Naive thymus-derived CD4-positive, alpha-beta T cell (primary cell): ENCODE data around the gene KIAA0232. TPM values are rescaled to one million over a fixed set of nuclear protein-coding genes. Genes with fewer than 3 reads are reported as not detected.
A peak's percentile ranks its signal among the peaks of the same experiment; 100 is the strongest.

ENCODE experiments used
- ATAC-seq: fragments of 150-1000 bp; cut with Tn5 transposase; 2 replicates; pipeline ENCODE4 v1.10.0; 2021; ENCODE audit warnings: mild to moderate bottlenecking, moderate library complexity
- CTCF ChIA-PET: fragments of 350-600 bp; sonication (Branson Sonifier 250); formaldehyde crosslinking; loops from one replicate; lab custom pipeline; 2021; ENCODE audit warnings: antibody characterized with exemption; lab: Charles Lee
- POLR2A ChIA-PET: fragments of 350-600 bp; sonication (Branson Sonifier 250); formaldehyde crosslinking; loops from one replicate; lab custom pipeline; 2021; ENCODE audit warnings: antibody characterized with exemption, inconsistent platforms; lab: Charles Lee
- DNase-seq, 9 donors: peaks; one replicate each; pipeline versions ENCODE4 v3.0.0 to v3.0.0-alpha.2; 2020 to 2022; ENCODE audit warnings: mixed read lengths in 1 of 9
- H3K27ac ChIP-seq: one replicate; pipeline ENCODE4 v1.7.0; 2013; ENCODE audit warnings: mild to moderate bottlenecking, low read depth, low read length, moderate library complexity
- H3K27me3 ChIP-seq, 2 donors: one replicate each; pipeline ENCODE4 v1.7.0; 2013; ENCODE audit warnings: low read length in 2 of 2, mild to moderate bottlenecking in 2 of 2, moderate library complexity in 2 of 2; ENCODE audit not compliant: control insufficient read depth in 2 of 2, insufficient read depth in 2 of 2
- H3K36me3 ChIP-seq, 3 experiments: 1 replicate in 2 of 3; 2 replicates in 1 of 3; pipeline ENCODE4 v1.7.0; 2013; ENCODE audit warnings: low read length in 3 of 3, mild to moderate bottlenecking in 3 of 3, moderate library complexity in 1 of 3; ENCODE audit not compliant: insufficient read depth in 3 of 3, control insufficient read depth in 2 of 3
- H3K4me1 ChIP-seq, 2 donors: one replicate each; pipeline ENCODE4 v1.7.0; 2013; ENCODE audit warnings: low read length in 2 of 2, mild to moderate bottlenecking in 2 of 2, moderate library complexity in 1 of 2; ENCODE audit not compliant: control insufficient read depth in 2 of 2, insufficient read depth in 2 of 2
- H3K4me3 ChIP-seq: 2 replicates; pipeline ENCODE4 v1.7.0; 2013; ENCODE audit warnings: mild to moderate bottlenecking, low read length
- H3K9me3 ChIP-seq, 3 experiments: 1 replicate in 2 of 3; 2 replicates in 1 of 3; pipeline ENCODE4 v1.7.0; 2013; ENCODE audit warnings: low read length in 3 of 3; ENCODE audit not compliant: control insufficient read depth in 2 of 3
- H3K27ac Mint-ChIP-seq, 9 donors: one replicate each; pipeline ENCODE4 v1.8.0; 2020 to 2022; ENCODE audit warnings: mixed read lengths in 9 of 9, mild to moderate bottlenecking in 8 of 9, moderate library complexity in 5 of 9, inconsistent platforms in 2 of 9
- H3K27me3 Mint-ChIP-seq, 5 donors: one replicate each; pipeline ENCODE4 v1.8.0; 2021 to 2022; ENCODE audit warnings: mixed read lengths in 5 of 5, mild to moderate bottlenecking in 1 of 5
- H3K36me3 Mint-ChIP-seq, 5 donors: one replicate each; pipeline ENCODE4 v1.8.0; 2020 to 2022; ENCODE audit warnings: mixed read lengths in 5 of 5, mild to moderate bottlenecking in 3 of 5, inconsistent platforms in 1 of 5
- H3K4me1 Mint-ChIP-seq, 7 donors: one replicate each; pipeline ENCODE4 v1.8.0; 2020 to 2022; ENCODE audit warnings: mixed read lengths in 7 of 7, mild to moderate bottlenecking in 3 of 7, inconsistent platforms in 1 of 7
- H3K4me3 Mint-ChIP-seq, 10 donors: one replicate each; pipeline ENCODE4 v1.8.0; 2020 to 2022; ENCODE audit warnings: mild to moderate bottlenecking in 10 of 10, mixed read lengths in 10 of 10, moderate library complexity in 6 of 10, inconsistent platforms in 2 of 10
- H3K9me3 Mint-ChIP-seq, 11 donors: one replicate each; pipeline ENCODE4 v1.8.0; 2020 to 2022; ENCODE audit warnings: mixed read lengths in 11 of 11, mild to moderate bottlenecking in 4 of 11, inconsistent platforms in 1 of 11, moderate library complexity in 1 of 11
- intact Hi-C, 2 donors: fragments of 100-400 bp; cut with micrococcal nuclease; formaldehyde crosslinking; loops; one replicate each; pipeline ENCODE4 v1.15.1; 2023
- polyA plus RNA-seq, 2 donors: library from polyadenylated mRNA; unstranded; fragments of 300-500 nt; fragmentation: Illumina TruSeq; gene quantifications; one replicate each; pipeline ENCODE4 v1.2.3, GENCODE V29; 2021
- total RNA-seq, 6 experiments: library from RNA in 5 of 6; stranded (reverse) in 5 of 6; gene quantifications; 1 replicate in 5 of 6; 2 replicates in 1 of 6; pipeline ENCODE4 v1.2.3 and lab custom pipeline; 2021 to 2026

KIAA0232 gene
- total and polyA plus RNA-seq, 7 experiments from 2014 or later, result 12.0 to 24.2 (median 17.2) TPM

DNA sequence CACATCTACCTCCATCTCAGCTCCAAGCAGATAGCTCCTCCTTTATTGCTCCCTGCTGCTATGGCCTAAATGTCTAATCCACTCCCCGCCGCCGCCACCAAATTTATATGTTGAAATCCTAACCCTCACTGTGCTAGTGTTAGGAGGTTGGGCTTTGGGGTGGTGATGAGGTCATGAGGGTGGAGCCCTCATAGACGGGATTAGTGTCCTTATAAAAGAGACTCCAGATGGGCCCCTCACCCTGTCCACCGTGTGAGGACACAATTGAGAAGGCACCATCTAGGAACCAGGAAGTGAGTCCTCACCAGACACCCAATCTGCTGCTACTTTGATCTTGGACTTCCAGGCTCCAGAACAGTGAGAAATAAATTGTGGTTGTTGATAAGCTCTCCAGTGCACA lies 113.5 kb downstream of the KIAA0232 start:
- no peak for ATAC-seq
- Histone ChIP-seq H3K27ac (no peak overlapping the region), H3K36me3 (no peaks in the 10 kb centered on the region), H3K27me3 (no peaks in the 10 kb centered on the region), H3K4me1 (peaks cover 33% of the 10 kb centered on the region in 2 donors), H3K4me3 (no peak overlapping the region), H3K9me3 (no peaks in the 10 kb centered on the region)
- DNase-seq, result no peak
- POLR2A ChIA-PET, result interaction anchor here (0.6 kb wide), 1 partner anchor 24 kb away, joined by 3 read pairs; no protein-coding TSS in a partner anchor
- Mint-ChIP-seq H3K27me3 (no peaks in the 10 kb centered on the region), H3K4me3 (no peak overlapping the region), H3K36me3 (peaks cover 0 to 10% (median 0%) of the 10 kb centered on the region in 5 donors), H3K4me1 (peaks cover 25 to 63% (median 48%) of the 10 kb centered on the region in 7 donors), H3K27ac (peak overlapping the region in 2 of 9 donors; percentile 42 to 62), H3K9me3 (peaks cover 0 to 4% (median 0%) of the 10 kb centered on the region in 11 donors)
- intact Hi-C loops, result no loop called here
- CTCF ChIA-PET, result interaction anchor here (1.1 kb wide), 1 partner anchor 31 kb away, joined by 3 read pairs; no protein-coding TSS in a partner anchor

- Mint-ChIP-seq H3K27me3 (no peaks in the 10 kb centered on the region), H3K4me1 (peaks cover 12 to 53% (median 28%) of the 10 kb centered on the region in 7 donors), H3K4me3 (peak overlapping the region in 8 of 10 donors; percentile 43 to 81 (median 66)), H3K36me3 (peaks cover 0 to 9% (median 0%) of the 10 kb centered on the region in 5 donors), H3K9me3 (peaks cover 0 to 4% (median 0%) of the 10 kb centered on the region in 11 donors), H3K27ac (peak overlapping the region; percentile 87 to 96 (median 90))
- H3K27me3 ChIP-seq, result no peaks in the 10 kb centered on the region
- POLR2A ChIA-PET, result interaction anchor here (0.8 to 3.0 kb wide), 8 partner anchors 10 to 259 kb away, joined by 3 to 23 read pairs (median 4); partner anchors contain the start of gene GRPEL1
- CTCF ChIA-PET, result interaction anchor here (0.5 to 2.0 kb wide), 3 partner anchors 26 to 172 kb away, joined by 3 to 9 read pairs (median 3); no protein-coding TSS in a partner anchor
- no peak for DNase-seq
- intact Hi-C loops, result no loop called here
- no peak for ATAC-seq
- no peak overlapping the region for H3K4me3 ChIP-seq
- peak overlapping the region; percentile 38 for H3K27ac ChIP-seq
- H3K9me3 ChIP-seq, result no peaks in the 10 kb centered on the region
- no peaks in the 10 kb centered on the region for H3K36me3 ChIP-seq
- peaks cover 19 to 20% of the 10 kb centered on the region in 2 donors for H3K4me1 ChIP-seq
Measured at GRCh38 chr4:6898763-6899162, 116.2 kb downstream of the KIAA0232 start.

DNA sequence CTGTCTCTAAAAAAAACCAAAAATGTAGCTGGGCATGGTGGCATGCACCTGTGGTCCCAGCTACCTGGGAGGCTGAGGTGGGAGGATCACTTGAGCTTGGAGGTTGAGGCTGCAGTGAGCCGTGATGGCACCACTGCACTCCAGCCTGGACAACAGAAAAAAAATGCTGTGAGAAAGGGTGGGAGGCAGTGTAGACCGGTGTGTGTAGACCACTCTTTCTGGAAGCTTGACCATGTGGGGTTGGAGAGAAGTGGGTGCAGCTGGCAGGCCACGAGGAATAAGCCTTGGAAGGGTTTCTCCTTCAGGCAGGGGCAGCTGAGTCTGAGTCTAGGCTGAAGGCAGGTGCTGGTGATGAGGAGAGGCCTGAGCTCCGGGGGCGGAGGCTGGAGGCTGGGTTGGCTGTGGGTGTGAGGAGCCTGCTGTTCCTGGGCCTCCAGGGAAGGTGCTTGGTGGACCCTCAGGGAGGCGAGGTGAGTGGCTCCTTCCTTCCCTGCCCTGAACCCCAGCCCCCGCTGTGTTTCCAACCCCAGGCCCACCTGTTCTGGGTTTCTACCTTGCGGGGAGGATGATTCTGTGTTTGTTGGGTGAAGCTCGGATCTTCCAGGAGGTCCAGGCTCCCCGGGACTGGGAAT lies 117.8 kb downstream of the KIAA0232 start:
- Histone ChIP-seq H3K36me3 (no peaks in the 10 kb centered on the region), H3K27me3 (no peaks in the 10 kb centered on the region), H3K4me3 (no peak overlapping the region), H3K9me3 (no peaks in the 10 kb centered on the region), H3K4me1 (peaks cover 20 to 24% of the 10 kb centered on the region in 2 donors), H3K27ac (no peak overlapping the region)
- peaks cover 0 to 4% (median 0%) of the 10 kb centered on the region in 11 donors for H3K9me3 Mint-ChIP-seq
- peaks cover 0 to 9% (median 0%) of the 10 kb centered on the region in 5 donors for H3K36me3 Mint-ChIP-seq
- ChIA-PET POLR2A (interaction anchor here (0.6 to 3.0 kb wide), 11 partner anchors 8 to 258 kb away, joined by 3 to 23 read pairs (median 4); partner anchors contain the start of genes BLOC1S4 and GRPEL1), CTCF (interaction anchor here (0.6 to 2.0 kb wide), 6 partner anchors 10 to 184 kb away, joined by 3 to 9 read pairs (median 3); partner anchors contain the start of gene BLOC1S4)
- intact Hi-C loops, result no loop called here
- no peak for DNase-seq
- H3K27ac Mint-ChIP-seq, result peak overlapping the region in 8 of 9 donors; percentile 57 to 96 (median 88)
- peaks cover 14 to 59% (median 26%) of the 10 kb centered on the region in 7 donors for H3K4me1 Mint-ChIP-seq
- no peak for ATAC-seq
- no peaks in the 10 kb centered on the region for H3K27me3 Mint-ChIP-seq
- H3K4me3 Mint-ChIP-seq, result peak overlapping the region in 1 of 10 donors; percentile 77

DNA sequence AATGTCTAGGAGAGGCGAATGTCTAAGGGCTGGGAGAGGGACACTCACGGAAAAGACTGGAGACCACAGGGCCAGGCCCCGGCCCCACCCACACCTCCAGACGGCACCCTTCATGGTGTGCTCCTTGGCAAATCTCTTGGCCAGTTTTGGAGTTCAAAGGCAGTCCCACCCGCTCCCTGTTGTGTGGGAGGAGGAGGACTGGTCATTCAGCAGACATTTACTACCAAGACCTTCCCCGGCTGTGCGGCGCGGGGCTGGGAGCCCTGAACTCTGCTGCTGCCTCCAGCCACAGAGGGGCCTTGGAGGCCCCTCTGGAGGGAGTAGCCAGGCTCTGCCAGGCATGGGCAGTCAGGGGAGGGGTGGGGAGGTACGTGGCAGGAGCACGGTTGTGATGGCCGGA lies 118.4 kb downstream of the KIAA0232 start:
- H3K27me3 ChIP-seq, result no peaks in the 10 kb centered on the region
- no peaks in the 10 kb centered on the region for H3K36me3 ChIP-seq
- H3K4me3 Mint-ChIP-seq, result peak overlapping the region in 1 of 10 donors; percentile 51
- ATAC-seq (no peak), DNase-seq (no peak)
- ChIA-PET POLR2A (interaction anchor here (2.1 to 3.0 kb wide), 2 partner anchors 8 to 167 kb away, joined by 9 to 23 read pairs; partner anchors contain the start of gene GRPEL1), CTCF (interaction anchor here (1.8 to 2.0 kb wide), 2 partner anchors 10 to 28 kb away, joined by 3 to 9 read pairs; no protein-coding TSS in a partner anchor)
- H3K27ac ChIP-seq, result no peak overlapping the region
- peaks cover 14 to 56% (median 26%) of the 10 kb centered on the region in 7 donors for H3K4me1 Mint-ChIP-seq
- intact Hi-C loops, result no loop called here
- H3K36me3 Mint-ChIP-seq, result peaks cover 0 to 9% (median 0%) of the 10 kb centered on the region in 5 donors
- peaks cover 0 to 4% (median 0%) of the 10 kb centered on the region in 11 donors for H3K9me3 Mint-ChIP-seq
- peaks cover 20 to 24% of the 10 kb centered on the region in 2 donors for H3K4me1 ChIP-seq
- no peak overlapping the region for H3K4me3 ChIP-seq
- H3K27me3 Mint-ChIP-seq, result no peaks in the 10 kb centered on the region
- H3K9me3 ChIP-seq, result no peaks in the 10 kb centered on the region
- peak overlapping the region in 6 of 9 donors; percentile 33 to 96 (median 59) for H3K27ac Mint-ChIP-seq

- no peaks in the 10 kb centered on the region for H3K9me3 Mint-ChIP-seq
- peaks cover 20 to 24% of the 10 kb centered on the region in 2 donors for H3K4me1 ChIP-seq
- no peaks in the 10 kb centered on the region for H3K9me3 ChIP-seq
- H3K4me1 Mint-ChIP-seq, result peaks cover 14 to 51% (median 23%) of the 10 kb centered on the region in 7 donors
- H3K36me3 ChIP-seq, result no peaks in the 10 kb centered on the region
- intact Hi-C loops, result no loop called here
- POLR2A ChIA-PET, result no interaction called here
- peak overlapping the region in 2 of 9 donors; percentile 95 to 96 for H3K27ac Mint-ChIP-seq
- peak overlapping the region in 1 of 10 donors; percentile 51 for H3K4me3 Mint-ChIP-seq
- DNase-seq, result no peak
- no peaks in the 10 kb centered on the region for H3K27me3 Mint-ChIP-seq
- no peaks in the 10 kb centered on the region for H3K27me3 ChIP-seq
- H3K27ac ChIP-seq, result no peak overlapping the region
- H3K4me3 ChIP-seq, result no peak overlapping the region
- peaks cover 0 to 9% (median 0%) of the 10 kb centered on the region in 5 donors for H3K36me3 Mint-ChIP-seq
- no peak for ATAC-seq
- CTCF ChIA-PET, result no interaction called here
Measured at GRCh38 chr4:6901669-6902317, 119.3 kb downstream of the KIAA0232 start.

DNA sequence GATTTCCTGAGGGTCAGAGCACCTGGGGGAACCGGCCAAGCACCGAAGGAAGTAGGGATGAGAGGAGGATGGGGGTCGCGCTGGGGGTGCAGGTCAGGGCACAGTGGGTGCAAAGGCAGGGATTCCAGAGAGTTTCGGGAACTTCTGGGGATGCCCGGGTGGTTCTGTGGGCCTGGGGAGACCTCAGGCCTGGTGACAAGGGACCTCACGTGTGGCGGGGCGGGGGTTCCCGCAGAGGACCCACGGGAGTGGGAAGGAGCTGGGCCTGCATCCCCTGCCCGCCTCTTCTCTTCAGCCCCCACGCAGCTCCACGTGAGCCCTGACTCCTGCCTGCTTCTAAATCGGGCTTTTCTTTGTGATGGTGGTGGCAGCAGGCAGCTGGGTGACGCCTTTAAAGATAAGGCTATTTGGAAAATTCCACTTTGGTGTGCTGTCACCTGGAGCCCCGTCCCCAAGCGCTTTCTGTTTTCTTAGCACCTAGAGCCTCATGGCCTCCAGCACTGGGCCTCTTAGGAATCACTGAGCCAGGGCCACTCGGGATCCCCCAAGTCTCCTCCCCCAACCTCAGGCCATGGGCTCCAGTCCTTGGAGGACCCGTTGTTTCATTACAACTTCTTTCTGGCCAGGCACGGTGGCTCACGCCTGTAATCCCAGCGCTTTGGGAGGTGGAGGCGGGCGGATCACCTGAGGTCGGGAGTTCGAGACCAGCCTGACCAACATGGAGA lies 120.0 kb downstream of the KIAA0232 start:
- ChIA-PET POLR2A (interaction anchor here (1.0 kb wide), 1 partner anchor 8 kb away, joined by 3 read pairs; no protein-coding TSS in a partner anchor), CTCF (no interaction called here)
- ATAC-seq (no peak), DNase-seq (no peak)
- H3K36me3 ChIP-seq, result no peaks in the 10 kb centered on the region
- H3K27me3 ChIP-seq, result no peaks in the 10 kb centered on the region
- H3K9me3 Mint-ChIP-seq, result no peaks in the 10 kb centered on the region
- no peaks in the 10 kb centered on the region for H3K27me3 Mint-ChIP-seq
- no peak overlapping the region for H3K27ac ChIP-seq
- no peaks in the 10 kb centered on the region for H3K9me3 ChIP-seq
- H3K36me3 Mint-ChIP-seq, result peaks cover 0 to 5% (median 0%) of the 10 kb centered on the region in 5 donors
- peaks cover 17 to 52% (median 27%) of the 10 kb centered on the region in 7 donors for H3K4me1 Mint-ChIP-seq
- peak overlapping the region in 1 of 10 donors; percentile 7 for H3K4me3 Mint-ChIP-seq
- H3K4me1 ChIP-seq, result peaks cover 20 to 24% of the 10 kb centered on the region in 2 donors
- H3K27ac Mint-ChIP-seq, result peak overlapping the region in 1 of 9 donors; percentile 9
- intact Hi-C loops, result no loop called here
- H3K4me3 ChIP-seq, result no peak overlapping the region
